GM18951 (cell line): ENCODE results near the gene PHF14.
"Not testable (repeated sequence)": the region's sequence is repeated elsewhere in the genome, so short reads cannot be mapped to it uniquely, and the experiment has no call there.

ENCODE experiments used
- POLR2A ChIP-seq: IDR thresholded peaks from 4 replicates; pipeline ENCODE4 v1.6.1; 2011; ENCODE audit warnings: mild to moderate bottlenecking; ENCODE audit not compliant: insufficient read length, insufficient read depth; ENCODE audit errors: extremely low read depth
- in situ Hi-C: fragments of 300-500 bp; cut with MboI; formaldehyde crosslinking; loops from one replicate; pipeline ENCODE4 v1.12.0; 2022; ENCODE audit warnings: low sequenced_read_pairs, mixed read lengths, inconsistent platforms; ENCODE audit not compliant: unreplicated experiment

Gene PHF14

GRCh38 chr7:10956528-10956927 lies 17.1 kb upstream of the PHF14 start:
- in situ Hi-C loops: no loop called here
- no peak for TF ChIP-seq POLR2A

- in situ Hi-C loops: not testable (repeated sequence)
These were observed 13.4 kb upstream of the PHF14 start for GRCh38 chr7:10960242-10960641.

GRCh38 chr7:10965016-10965415 lies 8.7 kb upstream of the PHF14 start:
- in situ Hi-C loops: not testable (repeated sequence)

- in situ Hi-C loops: no loop called here
- no peak for TF ChIP-seq POLR2A
These were observed 1.5 kb upstream of the PHF14 start for GRCh38 chr7:10972174-10972573.

- TF ChIP-seq POLR2A: no peak
- in situ Hi-C loops: no loop called here
These were observed 555 bp downstream of the PHF14 start for GRCh38 chr7:10973942-10974911.

- TF ChIP-seq POLR2A: no peak
- in situ Hi-C loops: no loop called here
These were observed 3.4 kb downstream of the PHF14 start for GRCh38 chr7:10977113-10977512.

GRCh38 chr7:10981317-10981716 lies 7.6 kb downstream of the PHF14 start:
- TF ChIP-seq POLR2A: no peak
- in situ Hi-C loops: no loop called here

GRCh38 chr7:10990748-10991147 lies 17.1 kb downstream of the PHF14 start:
- in situ Hi-C loops: not testable (repeated sequence)

- in situ Hi-C loops: not testable (repeated sequence)
These were observed 22.0 kb downstream of the PHF14 start for GRCh38 chr7:10995482-10996166.

GRCh38 chr7:10998996-10999757 lies 25.5 kb downstream of the PHF14 start:
- no peak for TF ChIP-seq POLR2A
- in situ Hi-C loops: no loop called here

- in situ Hi-C loops: no loop called here
- TF ChIP-seq POLR2A: no peak
These were observed 31.5 kb downstream of the PHF14 start for GRCh38 chr7:11005202-11005601.

- TF ChIP-seq POLR2A: no peak
- in situ Hi-C loops: no loop called here
These were observed 32.6 kb downstream of the PHF14 start for GRCh38 chr7:11006291-11006690.

GRCh38 chr7:11009631-11010030 lies 36.0 kb downstream of the PHF14 start:
- TF ChIP-seq POLR2A: no peak
- in situ Hi-C loops: no loop called here

GRCh38 chr7:11021468-11021867 lies 47.8 kb downstream of the PHF14 start:
- TF ChIP-seq POLR2A: no peak
- in situ Hi-C loops: no loop called here
